ENCODE results near the gene ATF5.

- TF ChIP-seq CTCF (IDR thresholded peaks at IDR 0.05) (no peak), EZH2 (IDR thresholded peaks at IDR 0.05; ENCODE audit: borderline replicate concordance, insufficient read depth, low read depth, low read length, poor library complexity, severe bottlenecking) (no peak)
Measured at GRCh38 chr19:49894879-49895565, 34.0 kb upstream of the ATF5 start.

Data from B cell (primary cell).